H1 (cell line): ENCODE measurements around the gene GLUD1. TPM values are rescaled to one million over a fixed set of nuclear protein-coding genes. Genes with fewer than 3 reads are reported as not detected.
"Not testable (repeated sequence)": the region's sequence is repeated elsewhere in the genome, so short reads cannot be mapped to it uniquely, and the experiment has no call there.

Experiments
- CTCF ChIA-PET: fragments of 300-600 bp; sonication (Branson Sonifier 250); formaldehyde crosslinking; loops from one replicate; lab custom pipeline; 2021; ENCODE audit not compliant: partially characterized antibody; lab: Charles Lee
- POLR2A ChIA-PET: fragments of 300-600 bp; sonication (Branson Sonifier 250); formaldehyde crosslinking; loops from one replicate; lab custom pipeline; 2021; ENCODE audit warnings: inconsistent platforms; ENCODE audit not compliant: partially characterized antibody; lab: Charles Lee
- DNase-seq, 2 experiments: peaks; one replicate each; pipeline versions ENCODE4 v3.0.0 to v3.0.0-alpha.2; 2010 to 2022; ENCODE audit warnings: low spot score in 2 of 2, low read depth in 1 of 2, mixed read lengths in 1 of 2
- FAIRE-seq: peaks from 2 replicates; lab custom pipeline; 2011; peaks lifted over from hg19 to GRCh38; lab: Jason Lieb, UNC
- H2AFZ ChIP-seq: 2 replicates; pipeline ENCODE4 v1.8.1; 2012; ENCODE audit warnings: low read length, inconsistent platforms
- H2AK5ac ChIP-seq: 2 replicates; pipeline ENCODE4 v1.6.1; 2013; ENCODE audit warnings: low read depth, low read length
- H2BK120ac ChIP-seq: replicated peaks from 2 replicates; pipeline ENCODE3; 2013; ENCODE audit warnings: low read depth, low read length, inconsistent platforms
- H2BK12ac ChIP-seq: 2 replicates; pipeline ENCODE4 v1.6.1; 2013; ENCODE audit warnings: low read depth, low read length
- H2BK15ac ChIP-seq: 2 replicates; pipeline ENCODE4 v1.6.1; 2013; ENCODE audit warnings: low read length
- H2BK20ac ChIP-seq: 2 replicates; pipeline ENCODE4 v1.6.1; 2013; ENCODE audit warnings: low read length
- H2BK5ac ChIP-seq: 2 replicates; pipeline ENCODE4 v1.6.1; 2013; ENCODE audit warnings: low read depth, low read length
- H3K14ac ChIP-seq: 2 replicates; pipeline ENCODE4 v1.6.1; 2013; ENCODE audit warnings: inconsistent platforms; ENCODE audit not compliant: insufficient read length
- H3K18ac ChIP-seq: 2 replicates; pipeline ENCODE4 v1.6.1; 2013; ENCODE audit warnings: low read length; ENCODE audit errors: extremely low read depth
- H3K23ac ChIP-seq: 2 replicates; pipeline ENCODE4 v1.6.1; 2013; ENCODE audit warnings: inconsistent platforms; ENCODE audit not compliant: insufficient read length
- H3K23me2 ChIP-seq: 2 replicates; pipeline ENCODE4 v1.6.1; 2013; ENCODE audit warnings: low read depth, low read length
- H3K27ac ChIP-seq: 2 replicates; pipeline ENCODE4 v1.6.1; 2011; ENCODE audit warnings: low read depth, low read length, inconsistent platforms
- H3K27me3 ChIP-seq, 4 experiments: replicated peaks in 1 of 4; 1 replicate in 1 of 4; 2 replicates in 3 of 4; pipeline versions ENCODE4 v1.6.1 to v1.8.1; 2011 to 2013; ENCODE audit warnings: low read length in 3 of 4, mild to moderate bottlenecking in 3 of 4, inconsistent platforms in 2 of 4, mixed read lengths in 2 of 4, moderate library complexity in 1 of 4; ENCODE audit not compliant: control insufficient read depth in 3 of 4, insufficient read depth in 3 of 4; ENCODE audit errors: extremely low read depth in 1 of 4
- H3K36me3 ChIP-seq, 4 experiments: 2 replicates each; pipeline versions ENCODE4 v1.6.1 to v1.8.1; 2011 to 2013; ENCODE audit warnings: mild to moderate bottlenecking in 4 of 4, low read length in 3 of 4, moderate library complexity in 2 of 4, control low read depth in 1 of 4, inconsistent platforms in 1 of 4; ENCODE audit not compliant: insufficient read depth in 4 of 4, control insufficient read depth in 2 of 4
- H3K4ac ChIP-seq: replicated peaks from 2 replicates; pipeline ENCODE3; 2013; ENCODE audit warnings: low read length, low read depth, mixed read lengths, inconsistent platforms; ENCODE audit not compliant: insufficient read length
- H3K4me1 ChIP-seq, 4 experiments: replicated peaks in 1 of 4; 1 replicate in 1 of 4; 2 replicates in 3 of 4; pipeline versions ENCODE4 v1.6.1 to v1.8.1; 2011 to 2013; ENCODE audit warnings: low read length in 3 of 4, inconsistent platforms in 2 of 4, mixed read lengths in 1 of 4; ENCODE audit not compliant: insufficient read depth in 4 of 4, control insufficient read depth in 3 of 4
- H3K4me2 ChIP-seq, 2 experiments: 2 replicates each; pipeline versions ENCODE4 v1.6.1 to v1.8.1; 2011 to 2013; ENCODE audit warnings: low read depth in 2 of 2, low read length in 2 of 2, control low read depth in 1 of 2, inconsistent platforms in 1 of 2, mild to moderate bottlenecking in 1 of 2; ENCODE audit not compliant: insufficient read depth in 1 of 2
- H3K4me3 ChIP-seq, 4 experiments: fragments of 200-600, 300-600 bp in 1 of 4; sonication (generic), shearing (Covaris generic), sonication (Bioruptor Twin) in 1 of 4; 2 replicates each; pipeline versions ENCODE4 v1.5.1 to v1.8.1; 2011 to 2016; ENCODE audit warnings: low read length in 4 of 4, low read depth in 3 of 4, control low read depth in 2 of 4, inconsistent platforms in 2 of 4, mild to moderate bottlenecking in 2 of 4, mixed read lengths in 1 of 4, moderate library complexity in 1 of 4; ENCODE audit not compliant: insufficient read depth in 2 of 4; ENCODE audit errors: extremely low read depth in 1 of 4
- H3K56ac ChIP-seq: replicated peaks from 2 replicates; pipeline ENCODE3; 2013; ENCODE audit warnings: low read depth, mild to moderate bottlenecking, mixed read lengths, low read length, inconsistent platforms; ENCODE audit not compliant: insufficient read length
- H3K79me1 ChIP-seq: 2 replicates; pipeline ENCODE4 v1.6.1; 2013; ENCODE audit warnings: low read depth, low read length, control low read depth
- H3K79me2 ChIP-seq, 2 experiments: 2 replicates each; pipeline versions ENCODE4 v1.6.1 to v1.8.1; 2012 to 2013; ENCODE audit warnings: low read length in 2 of 2, mild to moderate bottlenecking in 2 of 2, inconsistent platforms in 1 of 2; ENCODE audit not compliant: insufficient read depth in 2 of 2, control insufficient read depth in 1 of 2
- H3K9ac ChIP-seq, 4 experiments: replicated peaks in 1 of 4; 1 replicate in 1 of 4; 2 replicates in 3 of 4; pipeline versions ENCODE4 v1.6.1 to v1.8.1; 2011 to 2013; ENCODE audit warnings: low read depth in 3 of 4, low read length in 3 of 4, control low read depth in 2 of 4, mild to moderate bottlenecking in 2 of 4, moderate library complexity in 2 of 4, inconsistent platforms in 1 of 4; ENCODE audit errors: extremely low read depth in 1 of 4
- H3K9me3 ChIP-seq, 2 experiments: 2 replicates each; pipeline versions ENCODE4 v1.6.1 to v1.8.1; 2012 to 2013; ENCODE audit warnings: mild to moderate bottlenecking in 2 of 2, moderate library complexity in 2 of 2, control low read depth in 1 of 2, inconsistent platforms in 1 of 2, low read depth in 1 of 2, low read length in 1 of 2, mixed read lengths in 1 of 2; ENCODE audit not compliant: insufficient read depth in 2 of 2
- H4K20me1 ChIP-seq, 2 experiments: replicated peaks in 1 of 2; 2 replicates each; pipeline versions ENCODE3 to v1.8.1; 2011 to 2013; ENCODE audit warnings: inconsistent platforms in 2 of 2, low read length in 2 of 2, mild to moderate bottlenecking in 1 of 2; ENCODE audit not compliant: insufficient read depth in 2 of 2, control insufficient read depth in 1 of 2
- H4K5ac ChIP-seq: 2 replicates; pipeline ENCODE4 v1.6.1; 2013; ENCODE audit warnings: low read length, low read depth, mixed read lengths, inconsistent platforms; ENCODE audit not compliant: insufficient read length
- H4K8ac ChIP-seq: 2 replicates; pipeline ENCODE4 v1.8.0; 2013; ENCODE audit warnings: mild to moderate bottlenecking, moderate library complexity, low read length, inconsistent platforms; ENCODE audit not compliant: insufficient read depth; ENCODE audit errors: extremely low read depth
- H4K91ac ChIP-seq: replicated peaks from 2 replicates; pipeline ENCODE3; 2013; ENCODE audit warnings: low read length, mixed read lengths, inconsistent platforms; ENCODE audit not compliant: insufficient read length
- WGBS, 2 experiments: shearing (Covaris generic) in 1 of 2; methylation state at CpG; one replicate each; pipeline versions ENCODE4 v1.1.6 to v1.1.7; 2013 to 2015; ENCODE audit warnings: low lambda C conversion rate in 2 of 2, mixed read lengths in 2 of 2, inconsistent platforms in 1 of 2, low coverage in 1 of 2, missing lambda C conversion rate in 1 of 2; ENCODE audit not compliant: insufficient replicate concordance in 2 of 2, insufficient coverage in 1 of 2, insufficient read length in 1 of 2; ENCODE audit errors: extremely low coverage in 1 of 2, missing lambda C conversion rate in 1 of 2; 5-methylcytosine and 5-hydroxymethylcytosine counted together
- polyA plus RNA-seq, 7 experiments: library from polyadenylated mRNA; depleted of rRNA in 3 of 7; stranded (reverse) in 5 of 7; unstranded in 2 of 7; fragments of >200 nt in 5 of 7; fragments of 200-250 nt in 2 of 7; gene quantifications; 1 replicate in 5 of 7; 2 replicates in 1 of 7; 4 replicates in 1 of 7; pipeline versions ENCODE4 v1.2.1 to v1.2.3, GENCODE V29; 2011 to 2013; ENCODE audit warnings: missing spikeins in 2 of 7, mixed read lengths in 2 of 7
- total RNA-seq: library from RNA; stranded (reverse); fragmentation: NEBNext Ultra II Directional; extraction: Animal tissue kit (Norgen Biotek cat#: 25700); gene quantifications from 2 replicates; pipeline ENCODE4 v1.2.1, GENCODE V29; 2021

Gene GLUD1
- total and polyA plus RNA-seq, 2 of the 8 experiments (the other 6 are each of a cell fraction or from before 2014, with no cell fraction given): 41.0 to 96.2 TPM

- POLR2A ChIA-PET, H2AFZ ChIP-seq, H3K14ac ChIP-seq, H3K9ac ChIP-seq, H2BK5ac ChIP-seq, H4K5ac ChIP-seq, H3K4me1 ChIP-seq, H3K79me2 ChIP-seq, H3K27ac ChIP-seq, H3K23me2 ChIP-seq, H2BK15ac ChIP-seq, H3K9me3 ChIP-seq, H4K91ac ChIP-seq, CTCF ChIA-PET, H3K4ac ChIP-seq, H3K36me3 ChIP-seq, FAIRE-seq, H4K8ac ChIP-seq, H2BK20ac ChIP-seq, DNase-seq, H4K20me1 ChIP-seq, H3K79me1 ChIP-seq, H3K27me3 ChIP-seq, H3K18ac ChIP-seq, H3K56ac ChIP-seq, H3K4me3 ChIP-seq, H2BK12ac ChIP-seq, H2BK120ac ChIP-seq, H2AK5ac ChIP-seq, H3K23ac ChIP-seq, H3K4me2 ChIP-seq: not testable (repeated sequence)
Observed at GRCh38 chr10:87132176-87132575, 37.5 kb upstream of the GLUD1 start.

- H3K56ac ChIP-seq, H3K79me2 ChIP-seq, H2BK15ac ChIP-seq, H4K5ac ChIP-seq, H3K4me1 ChIP-seq, H3K36me3 ChIP-seq, H4K8ac ChIP-seq, H4K20me1 ChIP-seq, H3K79me1 ChIP-seq, H2BK20ac ChIP-seq, H3K9me3 ChIP-seq, H3K18ac ChIP-seq, H3K4me3 ChIP-seq, H2BK12ac ChIP-seq, H2BK5ac ChIP-seq, H3K14ac ChIP-seq, CTCF ChIA-PET, FAIRE-seq, H2BK120ac ChIP-seq, DNase-seq, H2AFZ ChIP-seq, H3K4ac ChIP-seq, H3K27ac ChIP-seq, H3K4me2 ChIP-seq, H2AK5ac ChIP-seq, H3K9ac ChIP-seq, H3K27me3 ChIP-seq, POLR2A ChIA-PET, H3K23ac ChIP-seq, H4K91ac ChIP-seq, H3K23me2 ChIP-seq: not testable (repeated sequence)
- 96% methylated on average over 2 of the region's 3 CpGs; no CpG with 5 or more reads in 1 of the 2 experiments for WGBS, 2 experiments
Observed at GRCh38 chr10:87127607-87128156, 33.0 kb upstream of the GLUD1 start.
